GM13977 (cell line): Measurements from ENCODE around the gene ACO2.
"Not testable (repeated sequence)": the region's sequence is repeated elsewhere in the genome, so short reads cannot be mapped to it uniquely, and the experiment has no call there.

Experiments used
- DNase-seq: peaks from one replicate; pipeline ENCODE4 v3.0.0; 2012; ENCODE audit warnings: low spot score
- in situ Hi-C: fragments of 300-500 bp; cut with MboI; formaldehyde crosslinking; loops from one replicate; pipeline ENCODE4 v1.12.0; 2022; ENCODE audit warnings: low sequenced_read_pairs, low pct_unique_long_range_greater_than_20kb, mixed read lengths, inconsistent platforms; ENCODE audit not compliant: unreplicated experiment
- TF ChIP-seq, protein P1 (sequence below): IDR thresholded peaks from 2 replicates; pipeline ENCODE4 v1.5.1; 2012; ENCODE audit warnings: mild to moderate bottlenecking, control low read depth; ENCODE audit not compliant: insufficient read depth; ENCODE audit errors: extremely low read depth, missing control alignments

Gene ACO2

DNA sequence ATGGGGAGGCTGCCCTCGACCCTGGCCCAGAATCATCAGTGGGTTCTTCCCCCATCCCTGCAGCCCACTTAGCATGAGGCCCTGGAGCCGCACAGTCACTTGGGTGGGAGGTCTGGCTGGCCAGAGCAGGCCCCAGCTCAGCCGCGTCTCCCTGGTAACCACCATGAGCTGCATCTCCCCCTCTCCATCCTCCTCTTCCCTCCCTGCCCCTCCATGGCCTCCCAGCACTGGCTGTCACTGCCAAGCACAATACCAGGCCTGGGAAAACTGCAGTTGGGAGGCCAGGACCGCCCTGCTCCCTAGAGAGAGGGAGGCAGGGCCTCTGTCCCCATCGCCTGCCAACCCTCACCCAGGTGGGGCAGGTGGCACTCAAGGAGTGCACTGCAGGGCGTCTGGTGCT is 99.9 kb downstream of the ACO2 start:
- in situ Hi-C loops = no loop called here
- no peak for DNase-seq

DNA sequence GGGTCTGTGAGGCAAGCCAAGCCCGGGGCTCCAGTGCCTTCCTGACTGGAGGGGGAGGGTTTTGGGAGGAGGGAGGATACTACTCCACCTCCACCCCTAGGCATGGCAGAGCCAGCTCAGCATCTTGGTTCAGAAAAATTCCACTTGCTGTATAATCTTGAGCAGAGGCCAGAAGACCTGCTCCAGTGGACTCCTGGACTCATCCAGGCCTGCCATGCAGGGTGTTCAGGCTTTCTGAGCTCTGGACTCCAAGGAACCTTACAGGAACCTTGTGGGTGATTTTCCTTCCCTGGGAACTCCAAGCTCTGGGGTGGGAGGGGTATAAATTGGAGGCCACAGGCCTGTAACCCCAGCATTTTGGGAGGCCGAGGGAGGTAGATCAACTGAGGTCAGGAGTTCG is 101.3 kb downstream of the ACO2 start:
- no peak for DNase-seq
- TF ChIP-seq, protein P1, sequence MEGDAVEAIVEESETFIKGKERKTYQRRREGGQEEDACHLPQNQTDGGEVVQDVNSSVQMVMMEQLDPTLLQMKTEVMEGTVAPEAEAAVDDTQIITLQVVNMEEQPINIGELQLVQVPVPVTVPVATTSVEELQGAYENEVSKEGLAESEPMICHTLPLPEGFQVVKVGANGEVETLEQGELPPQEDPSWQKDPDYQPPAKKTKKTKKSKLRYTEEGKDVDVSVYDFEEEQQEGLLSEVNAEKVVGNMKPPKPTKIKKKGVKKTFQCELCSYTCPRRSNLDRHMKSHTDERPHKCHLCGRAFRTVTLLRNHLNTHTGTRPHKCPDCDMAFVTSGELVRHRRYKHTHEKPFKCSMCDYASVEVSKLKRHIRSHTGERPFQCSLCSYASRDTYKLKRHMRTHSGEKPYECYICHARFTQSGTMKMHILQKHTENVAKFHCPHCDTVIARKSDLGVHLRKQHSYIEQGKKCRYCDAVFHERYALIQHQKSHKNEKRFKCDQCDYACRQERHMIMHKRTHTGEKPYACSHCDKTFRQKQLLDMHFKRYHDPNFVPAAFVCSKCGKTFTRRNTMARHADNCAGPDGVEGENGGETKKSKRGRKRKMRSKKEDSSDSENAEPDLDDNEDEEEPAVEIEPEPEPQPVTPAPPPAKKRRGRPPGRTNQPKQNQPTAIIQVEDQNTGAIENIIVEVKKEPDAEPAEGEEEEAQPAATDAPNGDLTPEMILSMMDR = no peak
- in situ Hi-C loops = no loop called here

More for the DNA sequence above, 99.9 kb downstream of the ACO2 start:
- TF ChIP-seq, protein P1 = no peak

DNA sequence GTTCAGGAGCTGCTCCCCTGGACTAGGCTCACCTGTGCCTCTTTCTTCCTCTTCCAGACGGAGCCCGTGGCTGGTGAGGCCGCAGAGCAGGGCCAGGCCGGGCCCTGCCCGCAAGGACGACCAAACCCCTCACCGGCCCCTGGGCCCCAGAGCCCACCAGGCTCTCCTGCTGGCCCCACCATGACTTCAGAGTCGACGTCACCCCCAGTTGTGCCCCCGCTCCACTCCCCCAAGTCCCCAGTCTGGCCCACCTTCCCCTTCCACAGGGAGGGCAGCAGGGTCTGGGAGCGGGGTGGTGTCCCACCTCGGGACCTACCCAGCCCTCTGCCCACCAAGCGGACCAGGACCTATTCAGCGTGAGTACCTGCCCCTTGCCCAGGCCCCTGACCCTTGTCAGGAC is 102.9 kb downstream of the ACO2 start:
- TF ChIP-seq, protein P1 = no peak
- in situ Hi-C loops = no loop called here
- DNase-seq = no peak

DNA sequence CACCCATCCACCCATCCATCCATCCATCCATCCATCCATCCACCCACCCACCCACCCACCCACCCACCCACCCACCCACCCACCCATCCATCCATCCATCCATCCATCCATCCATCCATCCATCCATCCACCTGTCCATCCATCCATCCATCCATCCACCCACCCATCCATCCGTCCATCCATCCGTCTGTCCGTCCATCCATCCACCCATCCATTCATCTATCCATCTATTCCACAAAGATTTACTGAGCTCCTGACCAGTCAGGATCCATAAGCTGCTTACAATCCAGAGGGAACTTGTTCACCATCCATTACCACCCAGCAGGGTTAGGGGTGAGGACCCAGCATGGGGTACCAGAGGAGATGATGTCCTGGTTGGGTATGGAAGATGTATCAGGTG is 103.4 kb downstream of the ACO2 start:
- in situ Hi-C loops, DNase-seq: not testable (repeated sequence)

DNA sequence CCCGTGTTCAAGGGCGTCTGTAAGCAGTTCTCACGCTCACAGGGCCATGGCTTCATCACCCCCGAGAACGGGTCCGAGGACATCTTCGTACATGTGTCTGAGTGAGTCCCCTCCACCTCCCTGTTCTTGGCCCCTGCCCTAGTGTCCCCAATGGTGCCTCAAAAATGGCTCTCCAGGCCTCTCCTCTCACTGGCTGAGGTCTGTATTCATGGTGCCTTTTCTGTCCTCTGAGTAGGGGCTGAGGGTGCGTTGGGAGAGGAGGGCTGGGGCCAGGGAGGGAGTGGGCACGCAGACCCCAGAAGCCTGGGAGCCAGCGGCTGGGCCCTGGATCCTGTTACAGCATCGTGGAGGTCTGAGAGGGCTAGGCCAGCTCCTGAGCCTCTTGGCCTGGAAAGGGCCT is 104.8 kb downstream of the ACO2 start:
- DNase-seq = no peak
- in situ Hi-C loops = no loop called here
- TF ChIP-seq, protein P1 = no peak

DNA sequence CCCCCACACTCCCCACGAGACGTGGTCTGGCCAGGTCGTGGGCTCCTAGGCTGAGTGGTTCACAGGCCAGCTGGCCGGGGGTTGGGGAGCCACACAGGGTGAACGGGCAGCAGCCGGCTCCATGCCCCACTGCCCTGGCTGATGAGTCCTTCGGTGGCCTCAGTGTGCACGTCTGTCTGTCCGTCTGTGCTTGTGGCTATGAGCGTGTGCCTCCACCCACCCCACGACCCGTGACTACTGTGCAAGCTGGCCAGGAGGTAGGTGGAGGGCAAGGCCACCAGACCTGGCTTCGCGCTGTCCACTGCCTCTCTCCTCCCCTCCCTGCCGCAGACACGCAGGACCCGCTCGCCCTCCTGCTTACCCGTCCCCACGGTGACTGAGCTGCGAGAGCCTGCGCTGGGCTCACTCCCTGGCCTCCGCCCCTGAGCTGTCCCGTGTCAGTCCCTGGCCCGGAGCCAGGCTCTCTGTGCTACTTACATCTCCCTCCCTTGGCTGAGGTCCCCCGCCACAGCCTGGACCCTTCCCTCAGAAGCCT is 106.0 kb downstream of the ACO2 start:
- in situ Hi-C loops = no loop called here
- TF ChIP-seq, protein P1 = no peak
- DNase-seq = no peak

DNA sequence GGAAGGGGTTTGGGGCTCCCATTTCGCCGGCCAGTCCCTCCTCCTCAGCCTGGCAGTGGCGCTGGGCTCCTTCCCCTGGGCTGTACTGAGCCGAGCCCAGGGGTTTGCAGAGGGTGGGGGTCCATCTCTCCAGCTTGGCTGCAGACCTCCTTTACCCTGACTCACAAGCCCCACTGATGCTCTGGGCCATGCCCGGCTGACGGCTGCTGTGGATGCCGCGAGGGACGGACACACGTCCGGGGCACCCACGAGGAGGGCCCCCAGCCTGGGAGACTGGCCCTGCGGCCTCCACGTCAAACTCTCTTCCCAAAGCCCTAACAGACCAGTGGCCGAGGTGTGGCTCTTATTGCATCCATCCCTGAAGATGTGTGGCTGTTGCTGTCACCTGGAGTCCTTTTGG is 106.6 kb downstream of the ACO2 start:
- TF ChIP-seq, protein P1 = no peak
- no peak for DNase-seq
- in situ Hi-C loops = no loop called here
